Trophoblast cell (in vitro differentiated cells and primary cell): ENCODE results near the gene DNAI1.

Source experiments
- DNase-seq, 2 donors: peaks; one replicate each; pipeline ENCODE4 v3.0.0-alpha.2; 2016
- H2AFZ ChIP-seq: 2 replicates; pipeline ENCODE4 v1.6.1; 2013; ENCODE audit warnings: low read length, moderate library complexity, mild to moderate bottlenecking; ENCODE audit not compliant: insufficient read depth, poor library complexity
- H2AK5ac ChIP-seq: 2 replicates; pipeline ENCODE4 v1.6.1; 2013; ENCODE audit warnings: mild to moderate bottlenecking, low read length
- H2BK120ac ChIP-seq: 2 replicates; pipeline ENCODE4 v1.6.1; 2013; ENCODE audit warnings: low read length, mild to moderate bottlenecking, moderate library complexity; ENCODE audit not compliant: insufficient read depth, poor library complexity
- H2BK12ac ChIP-seq: 2 replicates; pipeline ENCODE4 v1.6.1; 2013; ENCODE audit warnings: mild to moderate bottlenecking, low read length, moderate library complexity
- H2BK5ac ChIP-seq: 2 replicates; pipeline ENCODE4 v1.6.1; 2013; ENCODE audit warnings: low read length, low read depth, moderate library complexity, mild to moderate bottlenecking; ENCODE audit not compliant: poor library complexity
- H3K14ac ChIP-seq: 2 replicates; pipeline ENCODE4 v1.6.1; 2013; ENCODE audit warnings: mild to moderate bottlenecking, low read length
- H3K18ac ChIP-seq: 2 replicates; pipeline ENCODE4 v1.6.1; 2013; ENCODE audit warnings: mild to moderate bottlenecking, low read length
- H3K23ac ChIP-seq: 2 replicates; pipeline ENCODE4 v1.6.1; 2013; ENCODE audit warnings: low read length
- H3K27ac ChIP-seq: 2 replicates; pipeline ENCODE4 v1.5.1; 2013; ENCODE audit warnings: low read depth, mild to moderate bottlenecking, inconsistent platforms, low read length, moderate library complexity
- H3K27me3 ChIP-seq: 2 replicates; pipeline ENCODE4 v1.6.1; 2013; ENCODE audit warnings: inconsistent platforms, mild to moderate bottlenecking, low read length, moderate library complexity; ENCODE audit not compliant: insufficient read depth
- H3K36me3 ChIP-seq, 2 experiments: 1 replicate in 1 of 2; 2 replicates in 1 of 2; pipeline ENCODE4 v1.6.1; 2013; ENCODE audit warnings: low read length in 2 of 2, mild to moderate bottlenecking in 2 of 2, moderate library complexity in 1 of 2; ENCODE audit not compliant: insufficient read depth in 2 of 2, control insufficient read depth in 1 of 2
- H3K4ac ChIP-seq: 2 replicates; pipeline ENCODE4 v1.6.1; 2013; ENCODE audit warnings: low read depth, mild to moderate bottlenecking, low read length, moderate library complexity
- H3K4me1 ChIP-seq, 2 experiments: 1 replicate in 1 of 2; 2 replicates in 1 of 2; pipeline ENCODE4 v1.6.1; 2013; ENCODE audit warnings: low read length in 2 of 2, mild to moderate bottlenecking in 2 of 2, moderate library complexity in 1 of 2; ENCODE audit not compliant: insufficient read depth in 2 of 2, control insufficient read depth in 1 of 2
- H3K4me2 ChIP-seq: 2 replicates; pipeline ENCODE4 v1.6.1; 2013; ENCODE audit warnings: inconsistent platforms, mild to moderate bottlenecking, low read length, moderate library complexity
- H3K4me3 ChIP-seq: 2 replicates; pipeline ENCODE4 v1.5.1; 2013; ENCODE audit warnings: mild to moderate bottlenecking, low read depth, low read length, inconsistent platforms
- H3K79me1 ChIP-seq: one replicate; pipeline ENCODE4 v1.6.1; 2013; ENCODE audit warnings: low read length
- H3K79me2 ChIP-seq: 2 replicates; pipeline ENCODE4 v1.6.1; 2013; ENCODE audit warnings: low read length, mild to moderate bottlenecking; ENCODE audit not compliant: control insufficient read depth, insufficient read depth, poor library complexity
- H3K9ac ChIP-seq: 2 replicates; pipeline ENCODE4 v1.6.1; 2013; ENCODE audit warnings: mild to moderate bottlenecking, low read length
- H3K9me3 ChIP-seq: 2 replicates; pipeline ENCODE4 v1.6.1; 2013; ENCODE audit warnings: low read depth, mild to moderate bottlenecking, control low read depth, inconsistent platforms, low read length; ENCODE audit not compliant: insufficient read depth
- H4K12ac ChIP-seq: 2 replicates; pipeline ENCODE4 v1.6.1; 2013; ENCODE audit warnings: low read depth, mild to moderate bottlenecking, low read length, moderate library complexity
- H4K8ac ChIP-seq: 2 replicates; pipeline ENCODE4 v1.6.1; 2013; ENCODE audit warnings: low read depth, mild to moderate bottlenecking, low read length, moderate library complexity
- H4K91ac ChIP-seq: one replicate; pipeline ENCODE4 v1.6.1; 2013; ENCODE audit warnings: low read depth, mild to moderate bottlenecking, low read length, moderate library complexity
- WGBS: extraction: QIAGEN DNeasy Blood & Tissue Kit; methylation state at CpG from one replicate; pipeline ENCODE4 v1.1.7; 2013; ENCODE audit warnings: missing lambda C conversion rate; ENCODE audit not compliant: insufficient read length, insufficient coverage; ENCODE audit errors: extremely low coverage; 5-methylcytosine and 5-hydroxymethylcytosine counted together

Gene DNAI1

GRCh38 chr9:34506623-34507022 lies 48.0 kb downstream of the DNAI1 start:
- H2BK5ac ChIP-seq: no peak overlapping the region
- no peaks in the 10 kb centered on the region for H3K79me2 ChIP-seq
- H3K18ac ChIP-seq: no peak overlapping the region
- no peak overlapping the region for H2AFZ ChIP-seq
- H3K4me1 ChIP-seq: peaks cover 0 to 7% of the 10 kb centered on the region in 2 experiments
- no peak for DNase-seq
- no peak overlapping the region for H3K14ac ChIP-seq
- H2BK12ac ChIP-seq: no peak overlapping the region
- no peaks in the 10 kb centered on the region for H3K36me3 ChIP-seq
- peaks cover 3% of the 10 kb centered on the region for H3K9me3 ChIP-seq
- no peak overlapping the region for H2BK120ac ChIP-seq
- no peak overlapping the region for H2AK5ac ChIP-seq
- H3K27ac ChIP-seq: no peak overlapping the region
- H3K4me2 ChIP-seq: no peak overlapping the region
- no peak overlapping the region for H4K12ac ChIP-seq
- no peak overlapping the region for H4K8ac ChIP-seq
- no peak overlapping the region for H3K4ac ChIP-seq
- no CpG with 5 or more reads among the region's 7 CpGs for WGBS
- no peak overlapping the region for H3K9ac ChIP-seq
- no peak overlapping the region for H3K23ac ChIP-seq
- no peak overlapping the region for H3K4me3 ChIP-seq
- H4K91ac ChIP-seq: no peak overlapping the region
- no peaks in the 10 kb centered on the region for H3K27me3 ChIP-seq
- H3K79me1 ChIP-seq: no peaks in the 10 kb centered on the region

GRCh38 chr9:34507556-34507955 lies 49.0 kb downstream of the DNAI1 start:
- no peak overlapping the region for H3K14ac ChIP-seq
- peaks cover 3% of the 10 kb centered on the region for H3K9me3 ChIP-seq
- H3K4ac ChIP-seq: no peak overlapping the region
- H3K4me1 ChIP-seq: peaks cover 0 to 7% of the 10 kb centered on the region in 2 experiments
- H3K18ac ChIP-seq: no peak overlapping the region
- H3K79me1 ChIP-seq: no peaks in the 10 kb centered on the region
- no peak overlapping the region for H2BK5ac ChIP-seq
- no peaks in the 10 kb centered on the region for H3K36me3 ChIP-seq
- no peak overlapping the region for H4K12ac ChIP-seq
- no peak overlapping the region for H4K8ac ChIP-seq
- no peak overlapping the region for H3K4me2 ChIP-seq
- H2AFZ ChIP-seq: no peak overlapping the region
- no peak overlapping the region for H4K91ac ChIP-seq
- H3K9ac ChIP-seq: no peak overlapping the region
- no CpG with 5 or more reads among the region's 5 CpGs for WGBS
- H3K79me2 ChIP-seq: no peaks in the 10 kb centered on the region
- no peak overlapping the region for H2BK12ac ChIP-seq
- no peak overlapping the region for H3K27ac ChIP-seq
- no peaks in the 10 kb centered on the region for H3K27me3 ChIP-seq
- H3K23ac ChIP-seq: no peak overlapping the region
- no peak overlapping the region for H2BK120ac ChIP-seq
- DNase-seq: no peak
- no peak overlapping the region for H3K4me3 ChIP-seq
- no peak overlapping the region for H2AK5ac ChIP-seq

- no peaks in the 10 kb centered on the region for H3K36me3 ChIP-seq
- no peak overlapping the region for H2AK5ac ChIP-seq
- no peak overlapping the region for H3K27ac ChIP-seq
- peaks cover 0 to 11% of the 10 kb centered on the region in 2 experiments for H3K4me1 ChIP-seq
- H4K12ac ChIP-seq: no peak overlapping the region
- no peak overlapping the region for H3K4me3 ChIP-seq
- H2BK12ac ChIP-seq: no peak overlapping the region
- no peak overlapping the region for H2AFZ ChIP-seq
- no peaks in the 10 kb centered on the region for H3K79me1 ChIP-seq
- no peak for DNase-seq
- H3K23ac ChIP-seq: no peak overlapping the region
- H4K91ac ChIP-seq: no peak overlapping the region
- no peak overlapping the region for H3K14ac ChIP-seq
- H3K9ac ChIP-seq: no peak overlapping the region
- H3K79me2 ChIP-seq: no peaks in the 10 kb centered on the region
- no peak overlapping the region for H2BK5ac ChIP-seq
- no peak overlapping the region for H3K18ac ChIP-seq
- no peak overlapping the region for H2BK120ac ChIP-seq
- H4K8ac ChIP-seq: no peak overlapping the region
- no peak overlapping the region for H3K4me2 ChIP-seq
- H3K9me3 ChIP-seq: peaks cover 3% of the 10 kb centered on the region
- no peak overlapping the region for H3K4ac ChIP-seq
- no peaks in the 10 kb centered on the region for H3K27me3 ChIP-seq
Observed at GRCh38 chr9:34507966-34508365, 49.4 kb downstream of the DNAI1 start.

GRCh38 chr9:34508463-34508862 lies 49.9 kb downstream of the DNAI1 start:
- no peaks in the 10 kb centered on the region for H3K79me1 ChIP-seq
- DNase-seq: no peak
- H4K12ac ChIP-seq: no peak overlapping the region
- H4K8ac ChIP-seq: no peak overlapping the region
- no peak overlapping the region for H3K4ac ChIP-seq
- H3K36me3 ChIP-seq: no peaks in the 10 kb centered on the region
- no peak overlapping the region for H3K14ac ChIP-seq
- WGBS: no CpG with 5 or more reads among the region's 3 CpGs
- no peak overlapping the region for H3K27ac ChIP-seq
- no peak overlapping the region for H2BK5ac ChIP-seq
- no peak overlapping the region for H2BK120ac ChIP-seq
- H3K23ac ChIP-seq: no peak overlapping the region
- no peak overlapping the region for H3K18ac ChIP-seq
- peaks cover 0 to 12% of the 10 kb centered on the region in 2 experiments for H3K4me1 ChIP-seq
- no peaks in the 10 kb centered on the region for H3K27me3 ChIP-seq
- H2AFZ ChIP-seq: no peak overlapping the region
- no peak overlapping the region for H2BK12ac ChIP-seq
- H3K4me2 ChIP-seq: no peak overlapping the region
- H4K91ac ChIP-seq: no peak overlapping the region
- no peak overlapping the region for H3K9ac ChIP-seq
- H3K79me2 ChIP-seq: no peaks in the 10 kb centered on the region
- peaks cover 3% of the 10 kb centered on the region for H3K9me3 ChIP-seq
- H2AK5ac ChIP-seq: no peak overlapping the region
- H3K4me3 ChIP-seq: no peak overlapping the region
